HL-60 (cell line): ENCODE data around the gene LIPF.

Experiments used
- GABPA ChIP-seq: IDR thresholded peaks from 2 replicates; pipeline ENCODE4 v1.6.1; 2012; ENCODE audit warnings: low read depth
- POLR2AphosphoS5 ChIP-seq: IDR thresholded peaks from 2 replicates; pipeline ENCODE4 v1.6.1; 2012; ENCODE audit warnings: low read depth
- TF ChIP-seq, protein P1 (sequence below): IDR thresholded peaks from 2 replicates; pipeline ENCODE4 v1.6.1; 2012; ENCODE audit warnings: low read depth; ENCODE audit not compliant: insufficient replicate concordance
- TF ChIP-seq, protein P2 (sequence below): IDR thresholded peaks from one replicate; pipeline ENCODE4 v1.5.1; 2011; ENCODE audit warnings: low read length, control low read depth, inconsistent platforms; ENCODE audit not compliant: insufficient read depth

- TF ChIP-seq, protein P1, sequence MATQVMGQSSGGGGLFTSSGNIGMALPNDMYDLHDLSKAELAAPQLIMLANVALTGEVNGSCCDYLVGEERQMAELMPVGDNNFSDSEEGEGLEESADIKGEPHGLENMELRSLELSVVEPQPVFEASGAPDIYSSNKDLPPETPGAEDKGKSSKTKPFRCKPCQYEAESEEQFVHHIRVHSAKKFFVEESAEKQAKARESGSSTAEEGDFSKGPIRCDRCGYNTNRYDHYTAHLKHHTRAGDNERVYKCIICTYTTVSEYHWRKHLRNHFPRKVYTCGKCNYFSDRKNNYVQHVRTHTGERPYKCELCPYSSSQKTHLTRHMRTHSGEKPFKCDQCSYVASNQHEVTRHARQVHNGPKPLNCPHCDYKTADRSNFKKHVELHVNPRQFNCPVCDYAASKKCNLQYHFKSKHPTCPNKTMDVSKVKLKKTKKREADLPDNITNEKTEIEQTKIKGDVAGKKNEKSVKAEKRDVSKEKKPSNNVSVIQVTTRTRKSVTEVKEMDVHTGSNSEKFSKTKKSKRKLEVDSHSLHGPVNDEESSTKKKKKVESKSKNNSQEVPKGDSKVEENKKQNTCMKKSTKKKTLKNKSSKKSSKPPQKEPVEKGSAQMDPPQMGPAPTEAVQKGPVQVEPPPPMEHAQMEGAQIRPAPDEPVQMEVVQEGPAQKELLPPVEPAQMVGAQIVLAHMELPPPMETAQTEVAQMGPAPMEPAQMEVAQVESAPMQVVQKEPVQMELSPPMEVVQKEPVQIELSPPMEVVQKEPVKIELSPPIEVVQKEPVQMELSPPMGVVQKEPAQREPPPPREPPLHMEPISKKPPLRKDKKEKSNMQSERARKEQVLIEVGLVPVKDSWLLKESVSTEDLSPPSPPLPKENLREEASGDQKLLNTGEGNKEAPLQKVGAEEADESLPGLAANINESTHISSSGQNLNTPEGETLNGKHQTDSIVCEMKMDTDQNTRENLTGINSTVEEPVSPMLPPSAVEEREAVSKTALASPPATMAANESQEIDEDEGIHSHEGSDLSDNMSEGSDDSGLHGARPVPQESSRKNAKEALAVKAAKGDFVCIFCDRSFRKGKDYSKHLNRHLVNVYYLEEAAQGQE, result no peak
- TF ChIP-seq POLR2AphosphoS5 (no peak), GABPA (no peak)
- TF ChIP-seq, protein P2, sequence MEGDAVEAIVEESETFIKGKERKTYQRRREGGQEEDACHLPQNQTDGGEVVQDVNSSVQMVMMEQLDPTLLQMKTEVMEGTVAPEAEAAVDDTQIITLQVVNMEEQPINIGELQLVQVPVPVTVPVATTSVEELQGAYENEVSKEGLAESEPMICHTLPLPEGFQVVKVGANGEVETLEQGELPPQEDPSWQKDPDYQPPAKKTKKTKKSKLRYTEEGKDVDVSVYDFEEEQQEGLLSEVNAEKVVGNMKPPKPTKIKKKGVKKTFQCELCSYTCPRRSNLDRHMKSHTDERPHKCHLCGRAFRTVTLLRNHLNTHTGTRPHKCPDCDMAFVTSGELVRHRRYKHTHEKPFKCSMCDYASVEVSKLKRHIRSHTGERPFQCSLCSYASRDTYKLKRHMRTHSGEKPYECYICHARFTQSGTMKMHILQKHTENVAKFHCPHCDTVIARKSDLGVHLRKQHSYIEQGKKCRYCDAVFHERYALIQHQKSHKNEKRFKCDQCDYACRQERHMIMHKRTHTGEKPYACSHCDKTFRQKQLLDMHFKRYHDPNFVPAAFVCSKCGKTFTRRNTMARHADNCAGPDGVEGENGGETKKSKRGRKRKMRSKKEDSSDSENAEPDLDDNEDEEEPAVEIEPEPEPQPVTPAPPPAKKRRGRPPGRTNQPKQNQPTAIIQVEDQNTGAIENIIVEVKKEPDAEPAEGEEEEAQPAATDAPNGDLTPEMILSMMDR, result no peak
These were observed 40.4 kb upstream of the LIPF start for GRCh38 chr10:88623835-88624234.
